Hepatocyte (in vitro differentiated cells): ENCODE results near the gene NRCAM. TPM values are rescaled to one million over a fixed set of nuclear protein-coding genes. Genes with fewer than 3 reads are reported as not detected.
A peak's percentile ranks its signal among the peaks of the same experiment; 100 is the strongest.

Experiments used
- DNase-seq: peaks from one replicate; pipeline ENCODE4 v3.0.0-alpha.2; 2016; ENCODE audit warnings: low spot score
- H2AFZ ChIP-seq: fragments of 200-600 bp; sonication (generic); 2 replicates; pipeline ENCODE4 v1.6.0; 2016; ENCODE audit warnings: antibody characterized with exemption, mild to moderate bottlenecking
- H3K27ac ChIP-seq: fragments of 200-600 bp; sonication (generic); 2 replicates; pipeline ENCODE4 v1.5.1; 2016; ENCODE audit warnings: mild to moderate bottlenecking
- H3K27me3 ChIP-seq: fragments of 200-600 bp; sonication (generic); 2 replicates; pipeline ENCODE4 v1.6.1; 2016
- H3K36me3 ChIP-seq: fragments of 200-600 bp; sonication (generic); replicated peaks from 2 replicates; pipeline ENCODE4 v1.5.1; 2016; ENCODE audit warnings: low read depth; ENCODE audit not compliant: insufficient read depth
- H3K4me1 ChIP-seq: fragments of 200-600 bp; sonication (generic); 2 replicates; pipeline ENCODE4 v1.5.1; 2016; ENCODE audit warnings: mild to moderate bottlenecking, moderate library complexity; ENCODE audit not compliant: insufficient read depth
- H3K4me2 ChIP-seq: fragments of 200-600 bp; sonication (generic); 2 replicates; pipeline ENCODE4 v1.6.0; 2016
- H3K4me3 ChIP-seq: fragments of 200-600 bp; sonication (generic); 2 replicates; pipeline ENCODE4 v1.5.1; 2016; ENCODE audit warnings: mild to moderate bottlenecking
- H3K79me2 ChIP-seq: fragments of 200-600 bp; sonication (generic); 2 replicates; pipeline ENCODE4 v1.6.0; 2017; ENCODE audit warnings: mild to moderate bottlenecking
- H3K9me2 ChIP-seq: fragments of 200-600 bp; sonication (generic); replicated peaks from 2 replicates; pipeline ENCODE4 v1.6.0; 2017; ENCODE audit warnings: mild to moderate bottlenecking; ENCODE audit not compliant: insufficient read depth
- H3K9me3 ChIP-seq: fragments of 200-600 bp; sonication (generic); 2 replicates; pipeline ENCODE4 v1.5.1; 2016; ENCODE audit warnings: low read depth, mild to moderate bottlenecking
- H4K20me1 ChIP-seq: fragments of 200-600 bp; sonication (generic); 2 replicates; pipeline ENCODE4 v1.6.0; 2016; ENCODE audit warnings: mild to moderate bottlenecking; ENCODE audit not compliant: insufficient read depth, poor library complexity, severe bottlenecking
- EZH2 ChIP-seq: fragments of 200-600 bp; sonication (generic); IDR thresholded peaks from 2 replicates; pipeline ENCODE4 v1.6.1; 2016; ENCODE audit warnings: antibody characterized with exemption, mild to moderate bottlenecking, borderline replicate concordance
- EZH2phosphoT487 ChIP-seq: fragments of 200-600 bp; sonication (generic); IDR thresholded peaks from one replicate; pipeline ENCODE4 v1.6.1; 2018; ENCODE audit warnings: antibody characterized with exemption, mild to moderate bottlenecking, low read depth, moderate library complexity; ENCODE audit not compliant: unreplicated experiment, severe bottlenecking
- WGBS: methylation state at CpG from one replicate; pipeline ENCODE4 v1.1.6; 2016; ENCODE audit warnings: low lambda C conversion rate; ENCODE audit errors: missing lambda C conversion rate; 5-methylcytosine and 5-hydroxymethylcytosine counted together
- polyA plus RNA-seq: library from polyadenylated mRNA; unstranded; fragments of >200 nt; fragmentation: Nextera tagmentation; extraction: Ambion mirVana; gene quantifications from 2 replicates; pipeline ENCODE4 v1.2.1, GENCODE V29; 2016
- total RNA-seq: library from RNA; depleted of rRNA; stranded (reverse); fragments of >200 nt; gene quantifications from 2 replicates; pipeline ENCODE4 v1.2.3, GENCODE V29; 2014
- TF ChIP-seq, protein P1 (sequence below): fragments of 200-600 bp; sonication (generic); IDR thresholded peaks from 2 replicates; pipeline ENCODE4 v1.5.1; 2016; ENCODE audit warnings: antibody characterized with exemption, mild to moderate bottlenecking; ENCODE audit not compliant: poor library complexity

Gene NRCAM
- total and polyA plus RNA-seq, 2 experiments from 2014 or later: 16.0 to 34.4 TPM

DNA sequence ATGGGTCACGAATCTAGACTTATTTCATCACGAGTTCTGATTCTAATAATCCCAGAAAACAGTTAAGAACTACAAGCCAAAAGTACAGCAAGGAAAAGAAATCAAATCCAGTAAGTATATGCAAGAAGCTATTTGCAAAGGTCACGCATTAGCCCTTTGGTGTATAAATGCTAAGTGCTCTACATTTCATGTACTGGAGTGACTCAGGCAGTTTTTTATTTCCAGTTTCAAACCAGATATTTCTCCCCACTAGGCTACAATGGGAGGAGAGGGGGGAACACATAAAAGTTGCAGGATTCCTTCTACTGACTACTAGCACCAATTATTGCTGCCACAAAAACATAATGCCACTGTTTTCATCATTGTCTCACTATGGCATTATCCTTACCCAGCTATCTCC lies 148.0 kb downstream of the NRCAM start:
- Histone ChIP-seq H4K20me1 (no peaks in the 10 kb centered on the region), H3K79me2 (no peaks in the 10 kb centered on the region), H3K27me3 (no peaks in the 10 kb centered on the region), H3K9me3 (no peaks in the 10 kb centered on the region), H3K9me2 (no peaks in the 10 kb centered on the region), H3K27ac (peak overlapping the region; percentile 19), H3K4me2 (no peak overlapping the region), H3K4me1 (no peaks in the 10 kb centered on the region), H3K36me3 (no peaks in the 10 kb centered on the region), H3K4me3 (no peak overlapping the region), H2AFZ (no peak overlapping the region)
- WGBS: 93% methylated on average over 3 of the region's 3 CpGs
- no peak for DNase-seq
- TF ChIP-seq EZH2phosphoT487 (no peak), EZH2 (no peak)
- TF ChIP-seq, protein P1, sequence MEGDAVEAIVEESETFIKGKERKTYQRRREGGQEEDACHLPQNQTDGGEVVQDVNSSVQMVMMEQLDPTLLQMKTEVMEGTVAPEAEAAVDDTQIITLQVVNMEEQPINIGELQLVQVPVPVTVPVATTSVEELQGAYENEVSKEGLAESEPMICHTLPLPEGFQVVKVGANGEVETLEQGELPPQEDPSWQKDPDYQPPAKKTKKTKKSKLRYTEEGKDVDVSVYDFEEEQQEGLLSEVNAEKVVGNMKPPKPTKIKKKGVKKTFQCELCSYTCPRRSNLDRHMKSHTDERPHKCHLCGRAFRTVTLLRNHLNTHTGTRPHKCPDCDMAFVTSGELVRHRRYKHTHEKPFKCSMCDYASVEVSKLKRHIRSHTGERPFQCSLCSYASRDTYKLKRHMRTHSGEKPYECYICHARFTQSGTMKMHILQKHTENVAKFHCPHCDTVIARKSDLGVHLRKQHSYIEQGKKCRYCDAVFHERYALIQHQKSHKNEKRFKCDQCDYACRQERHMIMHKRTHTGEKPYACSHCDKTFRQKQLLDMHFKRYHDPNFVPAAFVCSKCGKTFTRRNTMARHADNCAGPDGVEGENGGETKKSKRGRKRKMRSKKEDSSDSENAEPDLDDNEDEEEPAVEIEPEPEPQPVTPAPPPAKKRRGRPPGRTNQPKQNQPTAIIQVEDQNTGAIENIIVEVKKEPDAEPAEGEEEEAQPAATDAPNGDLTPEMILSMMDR: no peak

DNA sequence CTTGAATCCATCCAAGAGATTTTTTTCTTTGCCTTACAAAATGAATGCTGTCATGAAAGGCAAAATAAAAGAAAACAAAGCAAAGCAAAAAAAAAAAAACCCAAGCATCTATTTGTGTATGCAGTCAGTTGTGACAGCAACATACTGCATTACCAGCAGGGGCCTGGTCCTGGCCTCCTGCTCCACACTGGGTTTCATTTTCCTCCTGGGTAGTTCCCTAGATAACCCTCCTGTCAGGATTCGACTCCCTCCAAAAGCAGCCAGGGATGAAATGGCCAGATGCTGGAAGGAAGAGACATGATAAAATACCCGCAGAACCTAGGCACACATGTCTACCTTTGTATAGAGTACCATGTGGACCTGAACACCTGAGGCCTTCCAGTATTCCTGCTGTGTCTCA lies 148.6 kb downstream of the NRCAM start:
- no peak for DNase-seq
- H3K36me3 ChIP-seq: no peaks in the 10 kb centered on the region
- no peak overlapping the region for H3K4me3 ChIP-seq
- H3K9me2 ChIP-seq: no peaks in the 10 kb centered on the region
- no peak overlapping the region for H2AFZ ChIP-seq
- H3K27me3 ChIP-seq: no peaks in the 10 kb centered on the region
- H3K9me3 ChIP-seq: no peaks in the 10 kb centered on the region
- no peak overlapping the region for H3K27ac ChIP-seq
- H3K4me2 ChIP-seq: no peak overlapping the region
- no peaks in the 10 kb centered on the region for H4K20me1 ChIP-seq
- no peak for TF ChIP-seq EZH2
- TF ChIP-seq, protein P1: no peak
- no peak for TF ChIP-seq EZH2phosphoT487
- H3K4me1 ChIP-seq: no peaks in the 10 kb centered on the region
- no peaks in the 10 kb centered on the region for H3K79me2 ChIP-seq
- WGBS: 72% methylated on average over 2 of the region's 2 CpGs

DNA sequence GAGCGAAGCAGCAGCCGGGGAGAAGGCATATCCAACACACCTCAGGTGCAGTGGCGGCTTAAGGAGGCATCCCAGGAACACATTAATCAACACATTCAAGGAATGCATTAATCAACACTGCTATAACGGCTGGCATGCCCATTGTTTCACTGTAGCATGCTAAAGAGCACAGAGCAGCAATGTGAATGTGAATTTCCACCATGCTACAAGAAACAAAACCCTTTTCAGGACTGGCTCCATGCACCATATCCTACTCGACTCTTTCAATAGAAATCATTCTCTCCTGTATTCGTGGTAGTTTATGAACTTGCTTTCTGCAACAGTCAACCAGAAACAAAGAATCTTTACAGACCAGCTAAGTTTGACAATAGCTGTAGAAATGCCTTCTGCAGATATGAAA lies 149.0 kb downstream of the NRCAM start:
- WGBS: 84% methylated on average over 6 of the region's 6 CpGs
- no peak overlapping the region for H2AFZ ChIP-seq

GRCh38 chr7:108303332-108303731 lies 152.9 kb downstream of the NRCAM start:
- Histone ChIP-seq H3K27ac (no peak overlapping the region), H2AFZ (no peak overlapping the region), H3K4me3 (no peak overlapping the region), H3K27me3 (no peaks in the 10 kb centered on the region), H3K4me2 (no peak overlapping the region), H3K4me1 (peaks cover 5% of the 10 kb centered on the region), H4K20me1 (no peaks in the 10 kb centered on the region), H3K9me3 (no peaks in the 10 kb centered on the region), H3K9me2 (no peaks in the 10 kb centered on the region), H3K79me2 (no peaks in the 10 kb centered on the region), H3K36me3 (no peaks in the 10 kb centered on the region)
- no peak for DNase-seq
- TF ChIP-seq, protein P1: no peak
- no peak for TF ChIP-seq EZH2
- TF ChIP-seq EZH2phosphoT487: no peak
- WGBS: 91% methylated on average over 3 of the region's 3 CpGs

More for the DNA sequence above, 149.0 kb downstream of the NRCAM start:
- H3K27me3 ChIP-seq: no peaks in the 10 kb centered on the region
- no peaks in the 10 kb centered on the region for H3K9me2 ChIP-seq
- no peak overlapping the region for H3K4me2 ChIP-seq
- H3K4me3 ChIP-seq: no peak overlapping the region
- no peaks in the 10 kb centered on the region for H3K4me1 ChIP-seq
- H3K27ac ChIP-seq: no peak overlapping the region
- no peaks in the 10 kb centered on the region for H3K9me3 ChIP-seq
- DNase-seq: no peak
- H3K79me2 ChIP-seq: no peaks in the 10 kb centered on the region
- no peaks in the 10 kb centered on the region for H4K20me1 ChIP-seq
- TF ChIP-seq EZH2phosphoT487 (no peak), EZH2 (no peak)
- H3K36me3 ChIP-seq: no peaks in the 10 kb centered on the region
